Neural progenitor cell (in vitro differentiated cells): ENCODE data around the gene AARS2.

Experiments used
- EZH2phosphoT487 ChIP-seq: fragments of 200-600 bp; sonication (generic); IDR thresholded peaks from 2 replicates; pipeline ENCODE4 v1.6.1; 2017; ENCODE audit warnings: antibody characterized with exemption
- TF ChIP-seq, protein P1 (sequence below): fragments of 200-600 bp; sonication (generic); IDR thresholded peaks from 2 replicates; pipeline ENCODE4 v1.5.1; 2017; ENCODE audit warnings: antibody characterized with exemption, mild to moderate bottlenecking

DNA sequence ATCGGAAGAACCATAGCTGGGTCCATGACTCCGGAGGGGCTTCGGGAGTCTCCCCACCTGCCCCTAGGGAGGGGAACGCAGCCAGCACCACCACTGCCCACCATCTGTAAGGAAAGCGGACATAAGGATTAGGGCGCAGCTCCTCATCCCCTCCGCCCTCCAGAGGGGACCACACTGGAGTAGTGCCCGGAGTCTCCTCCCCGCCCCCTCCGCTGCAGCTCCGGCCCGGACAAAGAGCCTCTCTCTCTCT, 56.4 kb downstream of the AARS2 start:
- TF ChIP-seq, protein P1, sequence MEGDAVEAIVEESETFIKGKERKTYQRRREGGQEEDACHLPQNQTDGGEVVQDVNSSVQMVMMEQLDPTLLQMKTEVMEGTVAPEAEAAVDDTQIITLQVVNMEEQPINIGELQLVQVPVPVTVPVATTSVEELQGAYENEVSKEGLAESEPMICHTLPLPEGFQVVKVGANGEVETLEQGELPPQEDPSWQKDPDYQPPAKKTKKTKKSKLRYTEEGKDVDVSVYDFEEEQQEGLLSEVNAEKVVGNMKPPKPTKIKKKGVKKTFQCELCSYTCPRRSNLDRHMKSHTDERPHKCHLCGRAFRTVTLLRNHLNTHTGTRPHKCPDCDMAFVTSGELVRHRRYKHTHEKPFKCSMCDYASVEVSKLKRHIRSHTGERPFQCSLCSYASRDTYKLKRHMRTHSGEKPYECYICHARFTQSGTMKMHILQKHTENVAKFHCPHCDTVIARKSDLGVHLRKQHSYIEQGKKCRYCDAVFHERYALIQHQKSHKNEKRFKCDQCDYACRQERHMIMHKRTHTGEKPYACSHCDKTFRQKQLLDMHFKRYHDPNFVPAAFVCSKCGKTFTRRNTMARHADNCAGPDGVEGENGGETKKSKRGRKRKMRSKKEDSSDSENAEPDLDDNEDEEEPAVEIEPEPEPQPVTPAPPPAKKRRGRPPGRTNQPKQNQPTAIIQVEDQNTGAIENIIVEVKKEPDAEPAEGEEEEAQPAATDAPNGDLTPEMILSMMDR, result no peak
- TF ChIP-seq EZH2phosphoT487, result no peak
